SK-N-SH treated with all-trans-retinoic acid at 6 μM for 48 hours (cell line): ENCODE results near the gene PIGX.

Source experiments
- ATAC-seq: fragments of 200-7000 bp; cut with Tn5 transposase; 3 replicates; pipeline ENCODE4 v1.9.1; 2020; ENCODE audit warnings: mild to moderate bottlenecking, moderate library complexity
- ARNTL ChIP-seq: fragments of 450-650 bp; formaldehyde crosslinking; IDR thresholded peaks from 2 replicates; pipeline ENCODE4 v1.5.0; 2020; ENCODE audit warnings: low read depth, mild to moderate bottlenecking, moderate library complexity, borderline replicate concordance
- BACH2 ChIP-seq: fragments of 250-450 bp; sonication (Bioruptor Pico); IDR thresholded peaks from 2 replicates; pipeline ENCODE4 v1.9.0; 2021; ENCODE audit warnings: mild to moderate bottlenecking, borderline replicate concordance
- CREB5 ChIP-seq: fragments of 250-450 bp; sonication (Bioruptor Pico); IDR thresholded peaks from 2 replicates; pipeline ENCODE4 v1.5.1; 2020; ENCODE audit warnings: low read depth, mild to moderate bottlenecking, moderate library complexity
- CSDC2 ChIP-seq: fragments of 250-450 bp; sonication (Bioruptor Pico); IDR thresholded peaks from 2 replicates; pipeline ENCODE4 v1.5.0; 2020; ENCODE audit warnings: mild to moderate bottlenecking, moderate library complexity
- CSRNP3 ChIP-seq: fragments of 250-450 bp; sonication (Bioruptor Pico); IDR thresholded peaks from 2 replicates; pipeline ENCODE4 v1.5.1; 2021; ENCODE audit warnings: mild to moderate bottlenecking, moderate library complexity
- ESRRG ChIP-seq: fragments of 250-450 bp; sonication (Bioruptor Pico); IDR thresholded peaks from 2 replicates; pipeline ENCODE4 v1.6.1; 2021; ENCODE audit warnings: mild to moderate bottlenecking
- GLIS3 ChIP-seq: fragments of 250-450 bp; sonication (Bioruptor Pico); IDR thresholded peaks from 2 replicates; pipeline ENCODE4 v1.5.0; 2020; ENCODE audit warnings: mild to moderate bottlenecking, moderate library complexity
- ISL1 ChIP-seq: fragments of 250-450 bp; sonication (Bioruptor Pico); IDR thresholded peaks from 2 replicates; pipeline ENCODE4 v2.1.2; 2022; ENCODE audit warnings: mild to moderate bottlenecking, moderate library complexity
- OSR1 ChIP-seq: fragments of 250-450 bp; sonication (Bioruptor Pico); IDR thresholded peaks from 2 replicates; pipeline ENCODE4 v1.8.0; 2022; ENCODE audit warnings: moderate library complexity, mild to moderate bottlenecking, inconsistent platforms
- PATZ1 ChIP-seq: fragments of 250-450 bp; sonication (Bioruptor Pico); IDR thresholded peaks from 2 replicates; pipeline ENCODE4 v1.8.0; 2020; ENCODE audit warnings: mild to moderate bottlenecking, moderate library complexity, borderline replicate concordance
- POU6F1 ChIP-seq: fragments of 250-450 bp; sonication (Bioruptor Pico); IDR thresholded peaks from 2 replicates; pipeline ENCODE4 v1.8.0; 2021; ENCODE audit warnings: low read depth, mild to moderate bottlenecking, moderate library complexity, borderline replicate concordance
- PPARA ChIP-seq: fragments of 250-450 bp; sonication (Bioruptor Pico); IDR thresholded peaks from 2 replicates; pipeline ENCODE4 v1.5.0; 2020; ENCODE audit warnings: mild to moderate bottlenecking, borderline replicate concordance
- RARB ChIP-seq: fragments of 250-450 bp; sonication (Bioruptor Pico); IDR thresholded peaks from 2 replicates; pipeline ENCODE4 v1.8.0; 2021; ENCODE audit warnings: mild to moderate bottlenecking, moderate library complexity
- TCF4 ChIP-seq: fragments of 250-450 bp; sonication (Bioruptor Pico); IDR thresholded peaks from 2 replicates; pipeline ENCODE4 v1.8.0; 2021; ENCODE audit warnings: mild to moderate bottlenecking, moderate library complexity, borderline replicate concordance
- TOX ChIP-seq: fragments of 250-450 bp; sonication (Bioruptor Pico); IDR thresholded peaks from 2 replicates; pipeline ENCODE4 v1.8.0; 2021; ENCODE audit warnings: mild to moderate bottlenecking, moderate library complexity, borderline replicate concordance
- TSHZ2 ChIP-seq: fragments of 250-450 bp; sonication (Bioruptor Pico); IDR thresholded peaks from 2 replicates; pipeline ENCODE4 v1.5.0; 2020; ENCODE audit warnings: mild to moderate bottlenecking, moderate library complexity
- ZC3H10 ChIP-seq: fragments of 250-450 bp; sonication (Bioruptor Pico); IDR thresholded peaks from 2 replicates; pipeline ENCODE4 v1.5.1; 2021; ENCODE audit warnings: mild to moderate bottlenecking, moderate library complexity
- ZFP3 ChIP-seq: fragments of 250-450 bp; sonication (Bioruptor Pico); IDR thresholded peaks from 2 replicates; pipeline ENCODE4 v1.5.0; 2020; ENCODE audit warnings: mild to moderate bottlenecking, moderate library complexity
- ZNF565 ChIP-seq: fragments of 450-650 bp; formaldehyde crosslinking; conservative IDR thresholded peaks from 2 replicates; pipeline ENCODE4 v1.5.0; 2020; ENCODE audit warnings: low read depth, mild to moderate bottlenecking, moderate library complexity
- ZNF70 ChIP-seq: fragments of 450-650 bp; formaldehyde crosslinking; IDR thresholded peaks from 2 replicates; pipeline ENCODE4 v1.5.0; 2020; ENCODE audit warnings: mild to moderate bottlenecking, moderate library complexity
- ZNF8 ChIP-seq: fragments of 450-650 bp; formaldehyde crosslinking; IDR thresholded peaks from 2 replicates; pipeline ENCODE4 v1.5.0; 2020; ENCODE audit warnings: mild to moderate bottlenecking, moderate library complexity

The PIGX gene

GRCh38 chr3:196754091-196754981, 42.2 kb downstream of the PIGX start (continued):
- TF ChIP-seq TSHZ2 (CRISPR knock-in tag) (no peak), CSRNP3 (no peak), ESRRG (CRISPR knock-in tag) (no peak)

- no peak for TF ChIP-seq ESRRG (CRISPR knock-in tag)
- TF ChIP-seq ISL1 (CRISPR knock-in tag) = no peak
- TF ChIP-seq ZNF8 (CRISPR knock-in tag) = no peak
- no peak for TF ChIP-seq OSR1
- TF ChIP-seq CSDC2 = no peak
- TF ChIP-seq POU6F1 (CRISPR knock-in tag) = no peak
- no peak for TF ChIP-seq ZNF565
- no peak for TF ChIP-seq CSRNP3
- TF ChIP-seq TSHZ2 (CRISPR knock-in tag) = no peak
- TF ChIP-seq BACH2 = no peak
- TF ChIP-seq ZFP3 (CRISPR knock-in tag) = no peak
- TF ChIP-seq PPARA = no peak
- TF ChIP-seq GLIS3 (CRISPR knock-in tag) = no peak
- no peak for TF ChIP-seq ARNTL
- no peak for TF ChIP-seq TCF4 (CRISPR knock-in tag)
- no peak for ATAC-seq
Observed at GRCh38 chr3:196756732-196757131, 44.6 kb downstream of the PIGX start.

- TF ChIP-seq ZNF565 = no peak
- no peak for TF ChIP-seq ZC3H10
- no peak for TF ChIP-seq PATZ1
- TF ChIP-seq ISL1 (CRISPR knock-in tag) = 0 out of 2 replicates have a peak, but pooled peaks have one; percentile 35
- no peak for TF ChIP-seq ZNF70 (CRISPR knock-in tag)
- no peak for TF ChIP-seq GLIS3 (CRISPR knock-in tag)
- no peak for TF ChIP-seq RARB (CRISPR knock-in tag)
- TF ChIP-seq TOX = no peak
- no peak for TF ChIP-seq OSR1
- peak; percentile 53; the same call in 1 of the 2 replicates for TF ChIP-seq CREB5 (CRISPR knock-in tag)
- TF ChIP-seq ZNF8 (CRISPR knock-in tag) = no peak
- TF ChIP-seq, all 23 proteins: peak for 2
- peak; percentile 84 for ATAC-seq
Observed at GRCh38 chr3:196757876-196758739, 45.9 kb downstream of the PIGX start.
